Right forelimb (tissue), 1 donor: ENCODE measurements around the gene PDCD6IP.

Experiments used
- DNase-seq: peaks from one replicate; pipeline ENCODE4 v3.0.0-alpha.2; 2018

The PDCD6IP gene

DNA sequence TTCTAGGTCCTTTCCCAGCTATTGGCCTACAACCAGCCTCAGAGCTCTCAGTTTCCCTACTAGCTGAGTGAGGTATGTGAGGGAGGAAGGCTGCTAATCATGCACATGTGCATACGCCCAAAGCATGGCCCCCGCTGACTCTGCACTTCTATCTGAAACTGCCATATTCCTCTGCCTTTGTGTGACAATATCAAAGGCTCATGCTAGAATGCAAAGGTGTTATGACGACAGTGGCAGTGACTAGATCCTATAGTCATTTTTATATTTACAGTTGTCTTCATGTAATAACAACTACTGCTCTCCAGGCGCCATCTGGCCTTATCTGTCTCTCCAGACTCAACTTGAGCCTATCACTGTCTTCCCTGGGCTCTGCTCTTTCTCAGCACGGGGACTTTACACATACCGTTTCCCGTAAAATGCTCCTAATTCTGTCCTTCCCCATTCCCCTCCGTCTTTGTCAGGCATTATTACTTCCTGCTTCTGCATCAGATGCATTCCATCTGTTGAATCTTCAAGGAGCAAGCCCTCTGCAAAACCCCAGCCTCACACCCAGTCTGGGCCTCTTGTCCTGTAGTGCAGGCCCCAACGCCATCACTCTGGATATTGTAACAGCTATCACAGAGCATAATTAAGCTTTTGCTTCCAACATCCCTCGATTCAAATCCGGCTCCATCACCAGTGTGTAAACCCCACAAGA lies 102.5 kb downstream of the PDCD6IP start:
- no peak for DNase-seq

DNA sequence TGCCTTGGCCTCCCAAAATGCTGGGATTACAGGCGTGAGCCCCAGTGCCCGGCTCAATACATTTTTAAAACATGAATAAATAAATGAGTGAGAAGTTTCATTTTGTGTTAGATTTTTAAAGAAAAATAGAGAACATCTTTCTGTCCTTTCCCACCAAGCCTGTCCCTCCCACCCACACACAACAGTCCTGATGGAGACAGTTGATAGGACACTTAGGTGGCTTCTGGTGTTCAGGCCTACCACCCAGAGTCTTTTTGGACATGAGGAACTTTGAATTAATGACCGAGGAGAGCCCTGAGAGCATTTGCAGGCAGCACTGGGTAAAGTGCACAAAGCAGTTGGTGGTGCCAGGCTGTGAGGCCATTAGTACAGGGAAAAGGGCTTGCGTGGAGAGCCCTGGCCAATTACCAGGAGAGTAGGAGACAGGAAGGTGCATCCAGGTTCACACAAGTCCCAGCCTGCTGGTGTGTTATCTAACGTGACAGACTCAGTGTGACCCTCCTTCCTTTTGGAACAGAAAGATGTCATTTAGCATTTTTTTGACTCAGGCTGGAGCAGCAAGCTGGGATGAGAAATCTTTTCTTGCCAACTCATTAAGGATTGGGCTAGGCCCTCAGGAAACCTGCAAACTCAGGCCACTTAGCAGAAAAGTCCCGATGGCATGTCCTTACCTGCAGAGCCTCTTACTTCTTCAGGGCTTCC lies 103.6 kb downstream of the PDCD6IP start:
- DNase-seq = no peak

DNA sequence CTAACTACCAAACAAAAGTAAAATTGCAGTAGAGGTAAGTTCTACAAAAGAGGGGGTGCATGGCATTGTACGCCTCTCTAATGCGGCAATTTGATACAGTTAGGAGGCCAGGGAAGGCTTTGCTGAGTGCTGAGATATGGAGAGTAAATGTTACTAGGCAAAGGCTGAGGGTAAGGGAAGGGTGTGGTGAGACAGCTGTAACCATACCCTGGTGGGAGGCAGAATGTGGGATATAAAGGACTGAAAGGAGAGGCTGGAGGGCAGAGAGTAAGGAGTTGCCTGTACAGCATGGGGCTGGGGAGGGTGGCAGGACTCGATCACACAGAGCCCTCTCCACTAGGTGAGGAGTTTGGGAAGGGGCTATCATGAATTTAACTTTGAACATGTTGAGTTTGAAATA lies 106.3 kb downstream of the PDCD6IP start:
- no peak for DNase-seq

DNA sequence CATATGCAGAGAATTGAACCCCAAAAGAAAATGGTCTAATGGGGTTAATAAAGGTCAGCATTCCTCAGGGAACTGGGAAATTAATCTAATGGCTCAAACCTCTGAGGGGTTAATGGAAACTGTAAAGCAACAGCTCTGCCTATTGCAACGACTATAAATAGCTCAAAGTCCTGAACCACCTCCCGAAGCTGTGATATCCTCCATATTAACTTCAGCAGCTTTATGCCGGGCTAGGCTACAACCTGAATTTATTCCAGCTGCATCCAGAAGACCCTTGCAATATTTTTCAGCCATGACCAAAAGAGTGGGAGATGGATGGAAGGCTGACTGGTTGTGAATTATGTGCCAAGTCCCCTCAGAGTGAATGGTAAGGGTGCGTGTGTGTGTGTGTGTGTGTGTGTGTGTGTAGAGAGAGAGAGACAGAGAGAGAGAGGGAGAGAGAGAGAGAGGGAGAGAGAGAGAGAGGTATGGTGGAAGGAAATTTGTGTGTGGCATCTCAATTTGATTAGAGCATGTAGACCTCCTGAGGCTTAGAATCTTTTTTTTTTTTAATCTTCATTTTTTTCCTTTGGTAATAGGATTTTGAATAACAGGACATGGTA lies 109.9 kb downstream of the PDCD6IP start:
- no peak for DNase-seq

DNA sequence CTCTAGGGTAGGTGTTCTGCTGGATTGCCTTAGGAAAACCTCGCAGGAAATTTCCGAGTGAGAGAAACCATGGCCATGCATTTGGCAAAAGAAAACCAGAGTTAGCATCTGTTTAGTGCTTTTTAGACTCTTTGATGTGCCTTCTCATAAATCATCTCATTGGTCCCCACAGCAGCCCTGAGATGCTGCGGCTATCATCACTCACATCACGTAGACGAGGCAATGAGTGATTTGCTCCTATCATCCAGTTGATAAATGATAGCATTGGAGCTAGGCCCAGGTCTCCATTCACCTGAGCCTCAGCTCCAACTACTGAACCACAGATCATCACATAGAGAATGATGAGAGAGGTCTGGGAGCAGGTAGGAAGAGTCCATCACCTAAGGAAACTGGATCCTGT lies 111.1 kb downstream of the PDCD6IP start:
- no peak for DNase-seq

DNA sequence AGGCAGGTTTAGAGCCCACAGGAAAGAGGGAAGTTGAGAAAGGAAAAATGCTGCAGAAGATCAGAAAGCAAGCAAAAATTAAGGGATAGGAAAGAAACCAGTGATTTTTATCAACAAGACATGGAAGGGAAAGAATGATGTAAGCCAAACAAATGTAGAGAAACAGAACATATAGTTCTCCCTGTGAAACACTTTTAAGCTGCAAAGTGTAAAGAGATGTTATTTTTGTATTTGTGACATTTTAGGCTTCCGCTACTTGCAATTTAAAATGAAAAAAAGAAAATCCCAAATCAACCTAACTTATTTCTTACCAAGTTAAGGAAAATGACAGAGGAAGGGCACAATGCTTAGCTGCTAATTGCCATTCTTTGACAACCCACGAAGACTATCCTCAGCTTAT lies 111.6 kb downstream of the PDCD6IP start:
- no peak for DNase-seq

DNA sequence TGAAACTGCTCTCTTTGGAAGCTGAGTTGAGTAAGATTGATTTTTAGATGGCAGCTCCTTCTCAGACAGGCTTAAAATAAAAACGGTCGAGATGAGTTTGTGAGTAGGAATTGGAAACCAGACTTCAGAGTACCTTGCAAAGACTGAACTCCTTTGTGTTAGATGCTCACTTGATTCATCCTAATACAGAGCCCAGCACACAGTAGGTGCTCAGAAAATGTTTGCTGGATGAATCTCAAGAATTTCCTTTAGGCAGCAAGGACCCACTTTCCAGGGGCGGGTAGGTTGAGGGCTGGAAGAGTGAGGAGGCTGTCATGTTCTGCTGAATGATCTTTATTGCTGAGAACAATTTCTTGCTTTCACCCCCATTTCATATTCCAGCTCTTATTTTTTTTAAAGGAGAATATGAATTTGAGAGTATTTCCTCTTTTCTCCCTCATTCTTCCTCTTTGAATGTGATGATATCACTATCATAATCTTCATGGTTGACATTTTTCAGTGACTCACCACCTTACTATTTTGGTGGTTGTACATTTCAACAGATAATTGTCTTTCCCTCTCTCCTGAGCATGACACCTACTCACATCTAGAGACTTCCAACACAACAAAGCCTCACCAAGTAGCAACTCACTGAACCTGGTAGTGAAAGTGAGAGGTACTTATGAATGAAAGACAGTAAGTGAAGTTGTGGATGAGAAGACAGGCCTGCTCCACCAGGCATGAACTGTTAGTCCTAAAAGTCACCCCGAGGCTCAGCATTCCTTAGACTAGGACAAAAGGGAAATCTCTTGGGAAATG lies 113.3 kb downstream of the PDCD6IP start:
- no peak for DNase-seq

DNA sequence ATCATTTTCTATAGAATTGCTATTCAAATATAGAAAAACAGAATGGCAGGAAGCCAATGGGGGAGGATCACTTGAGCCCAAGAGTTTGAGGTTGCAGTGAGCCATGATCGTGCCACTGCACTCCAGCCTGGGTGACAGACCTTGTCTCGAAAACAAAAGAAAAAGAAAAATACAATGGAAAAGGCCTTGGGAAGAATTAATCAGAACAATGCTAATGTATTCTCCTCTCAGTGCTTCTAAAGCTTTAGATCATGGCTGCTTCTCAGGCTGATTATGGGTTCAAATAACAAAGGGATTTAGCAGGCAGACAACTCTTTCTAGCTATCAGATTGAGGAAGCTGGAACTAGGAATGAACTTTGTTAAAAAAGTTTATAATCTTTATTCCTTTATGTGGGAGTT lies 115.8 kb downstream of the PDCD6IP start:
- DNase-seq = no peak

DNA sequence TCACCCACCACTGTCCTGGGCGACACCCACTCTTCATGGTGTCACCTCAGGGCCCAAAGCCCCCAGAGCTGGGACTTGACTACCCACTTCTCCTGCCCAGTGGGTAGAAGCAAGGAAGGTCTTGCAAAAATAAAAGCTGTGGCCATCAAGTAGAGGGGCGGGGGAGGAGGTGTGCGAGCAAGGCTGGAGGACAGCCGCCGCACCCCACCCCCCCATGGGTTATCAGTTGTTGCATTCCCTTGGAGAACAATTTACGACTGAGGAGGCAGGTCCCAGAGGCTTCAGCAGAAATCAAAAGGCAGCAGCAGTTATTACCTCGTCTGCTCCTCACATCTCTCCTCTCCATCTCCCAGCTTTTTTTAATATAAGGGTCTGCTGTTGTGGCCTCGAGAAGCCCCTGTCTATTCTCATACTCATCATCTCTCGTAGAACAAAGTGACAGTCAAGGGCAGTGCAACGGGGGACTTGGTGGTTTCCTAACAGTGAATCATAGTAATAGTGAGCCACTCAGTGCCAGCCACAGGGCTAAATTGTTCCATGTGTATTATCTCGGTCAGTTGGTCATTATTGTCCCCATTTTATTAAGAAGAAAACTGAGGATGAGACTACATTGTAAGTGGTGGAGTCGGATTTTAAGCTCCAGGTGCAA lies 116.4 kb downstream of the PDCD6IP start:
- DNase-seq = no peak

DNA sequence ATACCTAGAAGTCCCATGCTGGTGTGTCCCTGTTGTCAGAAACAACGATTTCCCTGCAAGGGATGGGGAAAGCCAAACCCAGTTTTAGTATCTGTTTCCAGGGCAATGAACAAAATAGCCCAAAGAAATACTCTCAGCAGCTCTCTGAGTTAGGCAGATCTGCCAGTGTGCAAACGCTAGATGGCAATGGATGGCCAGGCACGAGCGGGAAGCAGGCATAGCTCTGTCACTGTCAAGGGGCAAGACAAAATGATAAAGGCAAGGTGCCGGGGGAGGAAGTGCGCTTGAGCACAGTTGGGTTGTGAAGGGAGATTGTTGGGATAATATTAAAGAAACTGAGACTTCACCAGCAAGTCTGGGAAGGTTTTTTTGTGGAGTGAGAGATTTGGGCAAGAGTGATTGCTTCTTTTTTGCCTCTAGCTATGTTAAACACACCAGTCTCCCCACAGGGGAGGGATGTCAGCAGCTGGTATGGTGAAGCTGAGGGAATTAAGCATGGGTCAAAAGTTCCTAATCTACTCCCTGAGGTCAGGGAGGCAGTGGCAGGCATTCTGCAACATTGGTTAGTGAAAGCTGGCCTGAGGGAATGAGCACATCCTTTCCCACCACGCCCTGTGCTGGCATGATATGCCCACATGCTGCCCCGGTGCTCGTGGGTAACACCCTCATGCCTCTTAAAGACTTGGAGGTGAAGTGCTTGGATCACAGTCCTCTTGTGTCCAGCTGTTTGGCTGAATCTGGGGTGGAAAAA lies 117.5 kb downstream of the PDCD6IP start:
- DNase-seq = no peak

DNA sequence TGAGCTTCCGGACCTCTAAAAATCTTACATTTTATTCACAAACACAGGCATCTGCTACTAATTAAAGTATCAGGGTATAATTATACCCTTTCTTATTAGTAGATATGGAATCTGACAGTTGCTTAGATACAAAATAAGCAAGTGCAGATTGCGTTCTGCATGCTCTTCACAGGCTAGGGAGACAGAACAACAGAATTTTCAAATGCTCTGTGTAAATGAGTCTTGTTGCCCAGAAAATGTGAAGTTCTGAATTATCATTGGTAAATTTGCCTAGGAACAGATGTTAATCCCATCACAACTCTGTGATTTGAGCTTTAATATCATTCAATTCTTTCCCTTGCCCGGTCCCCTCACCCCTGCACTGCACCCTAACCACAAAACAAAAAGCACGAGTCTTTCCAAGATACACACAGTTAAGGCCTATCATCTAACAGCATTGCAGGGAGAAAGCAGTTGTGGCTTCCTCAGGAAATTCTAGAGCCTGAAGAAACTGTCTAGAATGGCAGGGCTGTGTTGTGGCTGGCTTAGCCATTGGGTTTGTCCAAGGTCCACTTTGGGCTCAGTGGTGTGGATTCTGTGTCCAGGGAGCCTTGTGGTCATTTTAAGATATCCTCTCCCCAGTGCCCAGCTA lies 119.8 kb downstream of the PDCD6IP start:
- DNase-seq = no peak
